Smooth muscle cell (in vitro differentiated cells): ENCODE measurements around the gene KDM2A. TPM values are rescaled to one million over a fixed set of nuclear protein-coding genes. Genes with fewer than 3 reads are reported as not detected.

Experiments used
- DNase-seq: peaks from one replicate; lab custom pipeline; 2025; ENCODE audit not compliant: unreplicated experiment; lab: John Stamatoyannopoulos, UW
- H2AFZ ChIP-seq: fragments of 200-600 bp; sonication (generic); 2 replicates; pipeline ENCODE4 v1.6.0; 2016; ENCODE audit warnings: antibody characterized with exemption, low read depth, mild to moderate bottlenecking
- H3F3A ChIP-seq: fragments of 200-600 bp; sonication (generic); 2 replicates; pipeline ENCODE4 v1.6.0; 2017; ENCODE audit warnings: antibody characterized with exemption, low read depth
- H3K27ac ChIP-seq: fragments of 200-600 bp; sonication (generic); 2 replicates; pipeline ENCODE4 v1.5.1; 2016; ENCODE audit warnings: low read depth, mild to moderate bottlenecking
- H3K27me3 ChIP-seq: fragments of 200-600 bp; sonication (generic); 2 replicates; pipeline ENCODE4 v1.6.1; 2016; ENCODE audit warnings: low read depth, mild to moderate bottlenecking
- H3K36me3 ChIP-seq: fragments of 200-600 bp; sonication (generic); 2 replicates; pipeline ENCODE4 v1.5.1; 2016; ENCODE audit warnings: low read depth
- H3K4me1 ChIP-seq: fragments of 200-600 bp; sonication (generic); 2 replicates; pipeline ENCODE4 v1.5.1; 2016; ENCODE audit warnings: low read depth
- H3K4me2 ChIP-seq: fragments of 200-600 bp; sonication (generic); 2 replicates; pipeline ENCODE4 v1.6.0; 2016; ENCODE audit warnings: mild to moderate bottlenecking
- H3K4me3 ChIP-seq: fragments of 200-600 bp; sonication (generic); 2 replicates; pipeline ENCODE4 v1.5.1; 2016; ENCODE audit warnings: mild to moderate bottlenecking
- H3K79me2 ChIP-seq: fragments of 200-600 bp; sonication (generic); 2 replicates; pipeline ENCODE4 v1.6.0; 2016; ENCODE audit warnings: low read depth, mild to moderate bottlenecking
- H3K9ac ChIP-seq: fragments of 200-600 bp; sonication (generic); 2 replicates; pipeline ENCODE4 v1.6.0; 2016; ENCODE audit warnings: low read depth
- H3K9me3 ChIP-seq: fragments of 200-600 bp; sonication (generic); replicated peaks from 2 replicates; pipeline ENCODE4 v1.5.1; 2016; ENCODE audit warnings: low read depth
- H4K20me1 ChIP-seq: fragments of 200-600 bp; sonication (generic); 2 replicates; pipeline ENCODE4 v1.6.0; 2016; ENCODE audit warnings: low read depth
- CTCF ChIP-seq: fragments of 200-600 bp; sonication (generic); IDR thresholded peaks from 2 replicates; pipeline ENCODE4 v1.5.1; 2017; ENCODE audit warnings: borderline replicate concordance, mild to moderate bottlenecking, antibody characterized with exemption; ENCODE audit not compliant: insufficient read depth, poor library complexity, severe bottlenecking
- WGBS: methylation state at CpG from one replicate; pipeline ENCODE4 v1.1.7; 2016; ENCODE audit warnings: low lambda C conversion rate; 5-methylcytosine and 5-hydroxymethylcytosine counted together
- polyA plus RNA-seq: library from polyadenylated mRNA; unstranded; fragments of >200 nt; fragmentation: Nextera tagmentation; extraction: Ambion mirVana; gene quantifications from 2 replicates; pipeline ENCODE4 v1.2.1, GENCODE V29; 2016
- total RNA-seq: library from RNA; depleted of rRNA; stranded (reverse); fragments of >200 nt; gene quantifications from 2 replicates; pipeline ENCODE4 v1.2.3, GENCODE V29; 2014

KDM2A gene
- total and polyA plus RNA-seq, 2 experiments from 2014 or later = 18.9 to 44.9 TPM

GRCh38 chr11:67250059-67251043 is 131.3 kb downstream of the KDM2A start:
- H3K4me2 ChIP-seq = no peak overlapping the region
- H2AFZ ChIP-seq = no peak overlapping the region
- 97% methylated on average over 35 of the region's 37 CpGs for WGBS
- H3K79me2 ChIP-seq = peaks cover 5% of the 10 kb centered on the region
- DNase-seq = no peak
- no peak overlapping the region for H3K27ac ChIP-seq
- no peak overlapping the region for H3K9ac ChIP-seq
- H4K20me1 ChIP-seq = peaks cover 59% of the 10 kb centered on the region
- no peaks in the 10 kb centered on the region for H3K9me3 ChIP-seq
- H3K27me3 ChIP-seq = no peaks in the 10 kb centered on the region
- no peak overlapping the region for H3K4me3 ChIP-seq
- H3K4me1 ChIP-seq = no peaks in the 10 kb centered on the region
- TF ChIP-seq CTCF = no peak
- peaks cover 30% of the 10 kb centered on the region for H3F3A ChIP-seq
- H3K36me3 ChIP-seq = peaks cover 29% of the 10 kb centered on the region

GRCh38 chr11:67251841-67252240 is 132.8 kb downstream of the KDM2A start:
- Histone ChIP-seq H3K36me3 (peaks cover 29% of the 10 kb centered on the region), H3K27ac (no peak overlapping the region), H3K79me2 (peaks cover 5% of the 10 kb centered on the region), H3K9ac (no peak overlapping the region), H3K9me3 (no peaks in the 10 kb centered on the region), H4K20me1 (peaks cover 53% of the 10 kb centered on the region), H3K27me3 (no peaks in the 10 kb centered on the region), H3F3A (peaks cover 30% of the 10 kb centered on the region), H3K4me1 (no peaks in the 10 kb centered on the region), H3K4me2 (no peak overlapping the region), H3K4me3 (no peak overlapping the region), H2AFZ (no peak overlapping the region)
- no peak for TF ChIP-seq CTCF
- DNase-seq = no peak
- 73% methylated on average over 1 of the region's 1 CpG for WGBS

GRCh38 chr11:67252831-67253239 is 133.8 kb downstream of the KDM2A start:
- Histone ChIP-seq H3K79me2 (no peaks in the 10 kb centered on the region), H3K36me3 (peaks cover 23% of the 10 kb centered on the region), H4K20me1 (peaks cover 44% of the 10 kb centered on the region), H3K4me3 (no peak overlapping the region), H3K9me3 (no peaks in the 10 kb centered on the region), H2AFZ (no peak overlapping the region), H3K27me3 (no peaks in the 10 kb centered on the region), H3K27ac (peak overlapping the region; percentile 30), H3K4me1 (no peaks in the 10 kb centered on the region), H3K4me2 (no peak overlapping the region), H3F3A (peaks cover 29% of the 10 kb centered on the region), H3K9ac (no peak overlapping the region)
- 85% methylated on average over 4 of the region's 4 CpGs for WGBS
- TF ChIP-seq CTCF = peak; percentile 22
- DNase-seq = no peak
